Panc1 (cell line): ENCODE data around the gene LSM4. TPM values are rescaled to one million over a fixed set of nuclear protein-coding genes. Genes with fewer than 3 reads are reported as not detected.

Experiments
- ATAC-seq: fragments of 200-7000 bp; cut with Tn5 transposase; 2 replicates; pipeline ENCODE4 v1.9.1; 2020; ENCODE audit warnings: mild to moderate bottlenecking, moderate library complexity
- BruUV-seq: library from RNA; stranded (reverse); fragments of 400-500 nt; replicated peaks from 2 replicates; lab custom pipeline; 2021; lab: Mats Ljungman, UMichigan
- CTCF ChIA-PET: fragments of 300-600 bp; sonication (Branson Sonifier 250); formaldehyde crosslinking; loops from one replicate; lab custom pipeline; 2022; ENCODE audit warnings: antibody characterized with exemption; lab: Charles Lee
- POLR2A ChIA-PET: fragments of 300-600 bp; sonication (Branson Sonifier 250); formaldehyde crosslinking; loops from one replicate; lab custom pipeline; 2022; ENCODE audit warnings: antibody characterized with exemption; lab: Charles Lee
- DNase-seq: peaks from one replicate; pipeline ENCODE4 v3.0.0-alpha.2; 2010; ENCODE audit warnings: low read depth, low spot score
- H3K27ac ChIP-seq: 2 replicates; pipeline ENCODE4 v1.5.1; 2011; ENCODE audit warnings: mild to moderate bottlenecking, low read length, inconsistent platforms
- H3K27me3 ChIP-seq: fragments of 200-500 bp; sonication (Bioruptor generic); 2 replicates; pipeline ENCODE4 v1.6.0; 2014; ENCODE audit warnings: low read length, inconsistent platforms; ENCODE audit not compliant: control insufficient read depth, insufficient read depth
- H3K36me3 ChIP-seq: fragments of 200-500 bp; sonication (Bioruptor generic); 2 replicates; pipeline ENCODE4 v1.5.1; 2014; ENCODE audit warnings: inconsistent platforms, mild to moderate bottlenecking, low read length, moderate library complexity; ENCODE audit not compliant: control insufficient read depth, insufficient read depth
- H3K4me1 ChIP-seq: 2 replicates; pipeline ENCODE4 v1.5.1; 2011; ENCODE audit warnings: inconsistent platforms, mild to moderate bottlenecking, low read length, moderate library complexity; ENCODE audit not compliant: control insufficient read depth, insufficient read depth
- H3K4me3 ChIP-seq, 2 experiments: 2 replicates each; pipeline ENCODE4 v1.5.1; 2011 to 2012; ENCODE audit warnings: low read depth in 2 of 2, low read length in 2 of 2, mild to moderate bottlenecking in 2 of 2, inconsistent platforms in 1 of 2, moderate library complexity in 1 of 2
- H3K9me3 ChIP-seq: fragments of 200-500 bp; sonication (Bioruptor generic); 2 replicates; pipeline ENCODE4 v1.5.1; 2014; ENCODE audit warnings: low read depth, mild to moderate bottlenecking, inconsistent platforms, low read length, moderate library complexity; ENCODE audit not compliant: control insufficient read depth, insufficient read depth
- POLR2AphosphoS5 ChIP-seq: IDR thresholded peaks from 2 replicates; pipeline ENCODE4 v1.6.1; 2012; ENCODE audit warnings: mild to moderate bottlenecking, low read depth, low read length, moderate library complexity
- REST ChIP-seq, 2 experiments: IDR thresholded peaks; 2 replicates each; pipeline ENCODE4 v1.6.1; 2011 to 2012; ENCODE audit warnings: low read depth in 2 of 2, control low read depth in 1 of 2, low read length in 1 of 2, mild to moderate bottlenecking in 1 of 2, moderate library complexity in 1 of 2; ENCODE audit not compliant: insufficient read depth in 1 of 2
- SIN3A ChIP-seq: IDR thresholded peaks from 2 replicates; pipeline ENCODE4 v1.6.1; 2012; ENCODE audit warnings: low read depth, mild to moderate bottlenecking, low read length, moderate library complexity, borderline replicate concordance; ENCODE audit not compliant: insufficient read depth
- TCF7L2 ChIP-seq: IDR thresholded peaks from 2 replicates; pipeline ENCODE4 v1.6.1; 2011; ENCODE audit warnings: mild to moderate bottlenecking, low read depth, low read length, inconsistent platforms
- in situ Hi-C: cut with HindIII; loops from 2 replicates; pipeline ENCODE4 v1.10.0; 2016; ENCODE audit warnings: low sequenced_read_pairs, low pct_unique_long_range_greater_than_20kb
- intact Hi-C: fragments of 100-400 bp; cut with micrococcal nuclease; formaldehyde crosslinking; loops from one replicate; pipeline ENCODE4 v1.10.0; 2022; ENCODE audit not compliant: unreplicated experiment
- total RNA-seq: library from RNA; stranded (reverse); gene quantifications from one replicate; pipeline ENCODE4 v1.2.1, GENCODE V29; 2021; ENCODE audit not compliant: unreplicated experiment

LSM4 gene
- total RNA-seq, 1 experiment from 2014 or later: 209 TPM

- no peak for DNase-seq
- peak; percentile 86 for ATAC-seq
- peak within 1 kb of the TSS; percentile 74 to 91 for H3K4me3 ChIP-seq
- BruUV-seq: no TSS peak
- H3K27ac ChIP-seq: peak within 1 kb of the TSS; percentile 93
- peaks cover 19% of the 10 kb centered on the region for H3K4me1 ChIP-seq
- H3K27me3 ChIP-seq: no peaks in the 10 kb centered on the region
- ChIA-PET CTCF (interaction anchor here (0.8 to 1.6 kb wide), 3 partner anchors 23 to 47 kb away, joined by 4 to 7 read pairs (median 5); partner anchors contain the start of gene LSM4), POLR2A (interaction anchor here (0.5 to 3.5 kb wide), 9 partner anchors 11 to 171 kb away, joined by 3 to 22 read pairs (median 3); partner anchors contain the start of gene LSM4)
- no peaks in the 10 kb centered on the region; the same call in 1 of the 2 replicates for H3K36me3 ChIP-seq
- intact Hi-C loops (no loop called here), in situ Hi-C loops (no loop called here)
- no peaks in the 10 kb centered on the region for H3K9me3 ChIP-seq
- peak; percentile 45; the same call in 1 of the 2 replicates for TF ChIP-seq TCF7L2
- no peak for TF ChIP-seq REST (IDR thresholded peaks at IDR 0.05; ENCODE audit: insufficient read depth in 1 of 2, low read depth in 2 of 2, low read length in 1 of 2)
Observed at GRCh38 chr19:18281082-18282020, 41.5 kb downstream of the LSM4 start, which contains the start of gene JUND. Gene JUND, minus strand, starts transcription at chr19:18281622. Its CDS starts 138 bp downstream, at chr19:18281484.

- DNase-seq (no peak), ATAC-seq (peak; percentile 27)
- CTCF ChIA-PET: interaction anchor here (0.6 to 1.6 kb wide), 6 partner anchors 24 to 107 kb away, joined by 3 to 9 read pairs (median 5); partner anchors contain the start of gene LSM4
- Histone ChIP-seq H3K9me3 (no peaks in the 10 kb centered on the region), H3K27ac (peak overlapping the region; percentile 88), H3K4me3 (peak overlapping the region; percentile 74 to 91), H3K27me3 (no peaks in the 10 kb centered on the region), H3K4me1 (peaks cover 28% of the 10 kb centered on the region), H3K36me3 (no peaks in the 10 kb centered on the region; the same call in 1 of the 2 replicates)
- in situ Hi-C loops (no loop called here), intact Hi-C loops (no loop called here)
- no TSS peak for BruUV-seq
- TF ChIP-seq POLR2AphosphoS5 (peak; percentile 70; the same call in 1 of the 2 replicates), SIN3A (no peak)
- POLR2A ChIA-PET: interaction anchor here (0.6 to 3.5 kb wide), 8 partner anchors 12 to 564 kb away, joined by 3 to 22 read pairs (median 3); partner anchors contain the start of gene LSM4
Observed at GRCh38 chr19:18280247-18281081, 42.4 kb downstream of the LSM4 start.
